HG03432 (cell line): Measurements from ENCODE around the gene HIBADH.
"Not testable (repeated sequence)": the region's sequence is repeated elsewhere in the genome, so short reads cannot be mapped to it uniquely, and the experiment has no call there.

ENCODE experiments used
- ATAC-seq: cut with Tn5 transposase; IDR thresholded peaks from one replicate; pipeline ENCODE4 v1.9.1; 2021; ENCODE audit warnings: mild to moderate bottlenecking, moderate library complexity; ENCODE audit not compliant: unreplicated experiment

HIBADH gene

DNA sequence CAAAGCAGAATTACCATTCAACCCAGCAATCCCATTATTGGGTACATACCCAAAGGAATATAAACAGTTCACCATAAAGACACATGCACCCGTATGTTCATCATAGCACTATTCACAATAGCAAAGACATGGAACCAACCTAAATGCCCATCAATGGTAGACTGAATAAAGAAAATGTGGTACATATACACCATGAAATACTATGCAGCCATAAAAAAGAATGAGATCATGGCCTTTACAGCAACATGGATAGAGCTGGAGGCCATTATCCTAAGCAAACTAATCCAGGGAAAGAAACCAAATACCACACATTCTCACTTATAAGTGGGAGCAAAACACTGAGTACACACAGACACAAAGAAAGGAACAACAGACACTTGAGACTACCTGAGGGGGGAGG lies 23.6 kb downstream of the HIBADH start:
- ATAC-seq = not testable (repeated sequence)

DNA sequence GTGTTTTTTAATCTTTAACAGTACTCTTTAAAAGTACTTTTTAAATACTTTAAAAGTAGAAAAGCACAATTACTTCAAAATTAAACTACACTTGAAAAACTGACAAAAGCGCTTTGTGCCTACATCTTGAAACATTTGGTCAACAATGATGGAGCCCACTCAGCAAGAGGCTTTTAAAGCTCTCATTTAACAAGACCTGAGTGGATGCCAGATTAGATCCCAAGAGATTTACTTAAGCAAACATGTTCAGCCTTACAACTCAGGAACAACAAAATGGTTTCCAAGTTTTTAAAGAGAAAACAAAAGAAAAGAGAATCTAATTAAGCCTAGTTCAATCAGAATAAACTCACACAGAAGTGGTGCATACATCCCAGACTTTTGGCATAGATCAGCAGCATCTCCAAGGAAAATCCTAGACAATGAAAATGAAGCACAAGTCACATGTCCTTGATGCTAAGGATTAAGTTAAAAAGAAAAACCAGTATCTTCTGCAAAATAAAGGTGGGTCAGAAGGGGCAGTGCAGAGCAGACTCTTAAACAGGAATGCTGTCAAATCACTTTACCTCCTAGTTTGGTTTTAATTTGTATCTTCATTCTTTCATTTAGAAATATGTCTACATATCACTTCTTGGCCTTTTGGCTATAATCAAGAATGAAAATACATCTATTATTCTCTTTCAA lies 26.2 kb downstream of the HIBADH start:
- ATAC-seq = no peak

DNA sequence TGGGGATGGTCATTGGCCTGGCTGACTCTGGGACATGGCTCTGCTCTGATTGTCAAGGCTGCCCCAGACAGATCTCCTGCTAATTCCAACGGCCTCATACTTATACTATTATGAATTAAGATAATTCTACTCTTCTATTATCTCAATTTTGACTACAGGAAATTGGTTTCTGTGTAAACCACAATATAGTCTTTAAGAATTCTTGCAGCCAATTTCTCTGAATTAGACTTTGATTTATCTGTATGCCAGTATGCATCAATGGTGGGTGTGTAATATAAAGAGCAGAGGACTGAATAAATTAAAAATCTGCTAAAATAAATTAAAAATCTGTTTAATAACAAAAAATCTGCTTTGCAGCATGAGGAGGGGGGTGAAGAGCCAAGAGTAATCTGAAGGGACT lies 27.0 kb downstream of the HIBADH start:
- no peak for ATAC-seq

DNA sequence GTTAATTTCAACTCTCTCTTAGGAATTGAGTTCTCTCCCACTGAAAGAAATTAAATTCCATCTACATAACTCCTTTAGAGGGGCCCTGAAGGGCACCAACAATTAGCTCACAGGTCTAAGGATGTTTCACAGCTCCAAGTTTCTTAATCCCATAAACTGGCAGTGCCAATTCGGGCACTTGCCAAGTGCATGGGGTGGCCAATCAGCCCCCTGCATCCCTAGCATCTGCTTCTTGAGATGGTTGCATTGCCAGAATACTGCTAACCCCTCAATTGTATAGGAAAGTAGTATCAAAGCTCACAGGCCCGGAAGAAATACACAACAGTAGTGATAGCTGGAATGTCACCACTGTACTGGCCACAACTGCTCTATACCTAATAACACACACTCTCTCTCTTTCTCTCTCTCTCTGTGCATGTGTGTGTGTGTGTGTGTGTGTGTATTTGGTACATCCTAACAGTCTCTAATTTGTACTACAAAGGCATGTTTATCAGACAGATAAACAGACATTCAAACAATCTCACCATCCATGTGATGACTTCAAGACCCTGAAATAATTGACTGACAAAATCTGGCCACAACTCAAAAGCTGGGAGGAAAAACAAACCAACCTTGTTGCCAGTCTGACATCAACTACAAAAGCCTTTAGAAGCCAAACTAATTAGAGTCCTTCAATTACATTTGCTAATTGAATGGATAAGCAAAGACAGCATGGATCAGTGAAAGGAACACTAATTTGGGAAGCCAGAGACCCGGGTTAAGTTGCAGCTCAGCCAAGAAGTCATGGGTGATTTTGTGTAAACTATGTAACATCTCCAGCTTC lies 27.8 kb downstream of the HIBADH start:
- ATAC-seq = no peak

DNA sequence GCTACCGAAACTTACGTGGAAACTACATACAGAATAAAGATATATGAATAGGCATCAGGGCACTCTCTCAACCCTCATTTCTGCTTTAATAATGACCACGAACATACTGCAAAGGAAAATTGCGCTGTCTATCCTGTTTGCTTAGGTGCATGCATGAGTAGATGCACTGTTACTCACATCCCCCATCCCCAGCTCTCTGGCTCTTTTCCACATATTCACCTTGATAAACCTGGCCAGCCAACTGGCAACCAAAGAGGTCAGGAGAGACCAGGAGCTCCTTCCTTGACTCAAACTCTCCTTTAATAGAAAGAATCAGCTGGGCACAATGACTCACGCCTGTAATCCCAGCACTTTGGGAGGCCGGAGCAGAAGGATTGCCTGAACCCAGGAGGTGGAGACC lies 29.6 kb downstream of the HIBADH start:
- no peak for ATAC-seq

DNA sequence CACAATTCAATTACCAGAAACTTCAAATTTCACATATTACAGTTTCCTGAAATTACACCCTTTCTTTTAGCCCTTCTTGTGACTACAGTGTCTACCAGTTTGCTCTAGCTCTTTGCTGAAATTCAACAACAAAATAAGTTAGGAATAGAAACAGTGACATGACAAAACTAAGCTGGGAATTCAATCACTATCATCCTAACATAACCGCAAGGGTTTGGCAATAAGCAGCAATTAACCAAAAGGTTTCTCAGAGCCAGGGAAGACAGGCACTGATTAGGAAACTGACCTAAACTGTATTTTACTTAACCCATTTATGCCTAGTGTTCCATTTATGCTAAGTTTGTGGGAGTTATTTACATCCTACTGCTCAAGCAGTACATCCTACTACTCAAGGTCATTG lies 31.3 kb downstream of the HIBADH start:
- no peak for ATAC-seq

DNA sequence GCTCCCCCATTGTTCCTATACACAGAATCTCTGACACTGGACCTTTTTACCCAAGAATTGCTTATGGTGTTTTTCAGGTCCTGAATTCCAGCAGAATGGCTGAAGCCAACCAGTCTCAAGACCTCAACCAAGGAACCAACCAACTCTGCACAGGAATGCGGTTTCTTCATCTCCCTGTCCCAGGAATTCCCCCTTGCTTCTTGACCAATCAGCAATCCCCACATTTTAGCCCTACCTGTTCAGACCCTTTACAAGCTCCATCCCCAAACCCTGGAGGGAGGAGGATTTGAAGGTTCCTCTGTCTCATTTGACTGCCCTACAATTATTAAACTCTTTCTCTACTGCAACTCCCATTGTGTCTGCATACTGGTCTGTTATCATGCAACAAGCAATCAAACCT lies 35.5 kb downstream of the HIBADH start:
- ATAC-seq = no peak

DNA sequence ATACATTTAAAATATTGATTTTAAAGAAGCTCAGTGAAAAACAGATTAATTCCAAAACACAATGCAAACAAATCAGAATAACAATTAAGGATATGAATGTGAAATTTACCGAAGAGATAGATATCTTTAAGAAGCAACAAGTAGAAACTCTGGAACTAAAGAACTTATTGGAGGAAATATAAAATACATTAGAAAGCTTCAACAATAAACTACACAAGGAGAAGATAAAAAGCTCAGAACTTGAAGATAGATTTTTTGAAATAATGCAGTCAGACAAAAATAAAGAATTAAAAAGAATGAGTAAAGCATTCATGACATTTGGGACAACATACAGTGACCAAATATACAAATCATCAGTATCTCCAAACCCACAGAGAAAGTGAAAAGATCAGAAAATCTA lies 43.2 kb downstream of the HIBADH start:
- ATAC-seq = no peak

DNA sequence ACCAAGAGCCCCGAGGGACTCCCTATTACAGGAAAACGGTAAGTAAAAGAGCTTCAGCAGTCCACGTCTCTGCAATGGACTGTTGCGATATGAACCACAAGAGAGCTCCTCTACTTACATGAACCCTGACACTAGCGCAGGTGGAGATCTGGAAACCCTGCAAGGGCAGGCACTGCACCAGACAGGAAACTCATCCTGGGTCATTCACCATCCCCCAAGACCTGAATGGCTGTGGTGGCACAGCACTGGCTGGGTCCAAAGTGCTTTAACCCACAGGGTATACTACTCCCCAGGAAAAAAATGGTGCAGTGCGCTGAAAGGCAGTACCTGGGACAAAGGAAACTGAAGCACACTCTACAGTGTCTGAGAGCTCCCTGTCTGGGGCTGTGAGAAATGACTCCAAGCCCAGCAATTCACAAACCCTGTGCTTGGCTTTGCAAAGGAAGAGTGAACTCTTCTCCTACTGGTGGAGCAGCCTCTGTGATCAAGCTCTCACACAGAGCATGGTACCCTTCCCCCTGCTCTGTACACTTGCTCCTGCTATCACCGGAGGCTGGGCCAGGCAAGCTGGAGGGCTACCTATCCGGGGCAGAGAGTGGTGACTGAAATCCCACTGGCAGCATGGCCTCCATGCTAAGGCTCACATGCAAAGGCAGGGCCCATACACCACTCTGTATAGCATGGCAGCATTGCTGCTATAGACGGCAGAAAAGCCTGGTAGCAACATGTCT lies 44.9 kb downstream of the HIBADH start:
- no peak for ATAC-seq

DNA sequence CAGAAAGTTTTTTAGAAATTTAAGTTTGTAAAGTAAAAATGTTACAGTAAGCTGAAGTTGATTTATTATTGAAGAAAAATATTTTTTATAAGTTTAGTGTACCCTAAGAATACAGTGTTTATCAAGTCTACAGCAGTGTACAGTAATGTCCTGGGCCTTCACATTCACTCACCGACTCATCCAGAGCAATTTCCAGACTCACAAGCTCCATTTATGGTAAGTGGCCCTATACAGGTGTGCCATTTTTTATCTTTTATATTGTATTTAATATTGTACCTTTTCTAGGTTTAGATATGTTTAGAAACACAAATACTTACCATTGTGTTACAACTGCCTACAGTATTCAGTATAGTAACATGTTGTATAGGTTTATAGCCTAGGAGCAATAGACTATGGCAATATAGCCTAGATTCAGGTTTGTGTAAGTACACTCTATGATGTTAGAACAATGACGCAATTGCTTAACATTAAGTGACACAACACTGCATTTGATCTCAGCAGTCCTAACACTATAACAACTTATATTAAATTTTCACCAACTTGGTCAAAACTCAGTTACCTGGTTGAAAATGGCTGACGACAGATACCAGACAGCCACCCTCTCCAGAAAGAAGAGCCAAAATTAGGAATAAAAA lies 45.7 kb downstream of the HIBADH start:
- no peak for ATAC-seq

DNA sequence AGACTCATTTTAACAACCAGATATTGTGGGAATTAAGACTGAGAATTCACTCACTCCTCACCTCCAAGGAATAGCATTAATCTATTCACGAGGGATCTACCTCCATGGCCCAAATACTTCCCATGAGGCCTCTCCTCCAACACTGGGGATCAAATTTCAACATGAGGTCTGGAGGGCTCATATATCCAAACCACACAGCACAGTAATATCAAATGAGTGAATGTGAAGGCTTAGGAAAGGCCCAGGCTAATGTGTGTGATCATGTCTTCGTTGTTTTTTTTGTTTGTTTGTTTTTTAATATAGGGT lies 46.5 kb downstream of the HIBADH start:
- ATAC-seq = no peak

DNA sequence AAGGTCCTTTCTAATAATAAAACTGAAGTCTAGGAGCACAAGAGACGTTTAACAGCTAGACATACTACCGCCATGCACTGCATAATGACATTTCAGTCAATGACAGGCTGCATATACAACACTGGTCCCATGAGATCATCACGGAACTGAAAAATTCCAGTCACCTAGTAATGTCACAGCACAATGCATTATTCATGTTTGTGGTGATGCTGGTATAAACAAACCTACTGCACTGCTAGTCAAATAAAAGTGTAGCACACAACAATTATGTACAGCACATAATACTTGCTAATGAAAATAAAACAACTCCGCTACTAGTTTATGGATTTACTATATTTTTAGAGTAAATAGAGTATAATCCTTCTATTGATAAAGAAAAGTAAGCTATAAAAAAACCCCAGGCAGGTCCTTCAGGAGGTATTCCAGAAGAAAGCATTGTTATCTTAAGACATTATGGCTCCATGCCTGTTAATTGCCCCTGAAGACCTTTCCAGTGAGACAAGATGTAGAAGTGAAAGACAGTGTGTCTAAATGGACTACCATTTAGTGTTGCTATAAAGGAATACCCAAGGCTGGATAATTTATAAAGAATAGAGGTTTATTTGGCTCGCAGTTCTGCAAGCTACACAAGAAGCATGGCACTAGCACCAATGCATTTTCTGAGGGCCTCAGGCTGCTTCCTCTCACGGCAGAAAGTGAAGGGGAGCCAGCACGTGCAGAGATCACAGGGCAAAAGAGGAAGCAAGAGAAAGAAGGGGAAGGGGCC lies 47.1 kb downstream of the HIBADH start:
- ATAC-seq = no peak

DNA sequence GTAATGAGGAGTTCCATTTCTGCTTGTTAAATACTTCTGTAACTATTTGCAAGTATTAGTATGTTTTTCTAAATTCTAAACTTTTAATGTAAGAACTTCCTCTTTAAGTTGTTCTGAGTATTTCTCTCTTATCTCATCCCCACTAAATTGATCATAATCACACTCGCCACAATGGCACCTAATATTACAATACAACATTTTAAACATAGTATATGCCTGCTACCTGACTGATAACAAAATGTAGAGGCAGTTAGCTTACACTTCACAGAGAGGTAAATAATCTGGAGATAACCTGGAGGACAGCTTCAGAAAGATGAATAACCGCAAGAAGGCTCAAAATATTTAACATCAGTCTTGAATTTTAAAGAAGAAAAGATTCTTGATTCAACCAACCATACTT lies 48.6 kb downstream of the HIBADH start:
- ATAC-seq = no peak

DNA sequence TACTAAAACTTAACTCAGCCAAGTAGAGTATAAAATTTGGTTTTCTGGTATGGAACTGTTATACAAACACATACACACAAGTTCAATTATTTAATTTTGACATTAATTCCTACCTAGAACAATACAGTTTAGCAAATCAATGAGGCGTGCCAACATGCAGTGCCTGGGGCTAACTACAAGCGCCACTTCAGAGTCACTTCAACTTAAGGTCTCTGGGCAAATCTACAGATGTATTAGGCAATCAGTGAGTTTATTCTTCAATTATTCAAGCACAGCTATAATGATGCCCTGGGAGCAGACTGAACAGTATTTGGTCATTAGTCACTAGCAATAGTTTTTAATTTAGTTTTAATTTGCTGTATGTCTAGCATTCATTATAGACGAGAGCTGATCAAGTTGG lies 51.6 kb downstream of the HIBADH start:
- ATAC-seq = no peak

DNA sequence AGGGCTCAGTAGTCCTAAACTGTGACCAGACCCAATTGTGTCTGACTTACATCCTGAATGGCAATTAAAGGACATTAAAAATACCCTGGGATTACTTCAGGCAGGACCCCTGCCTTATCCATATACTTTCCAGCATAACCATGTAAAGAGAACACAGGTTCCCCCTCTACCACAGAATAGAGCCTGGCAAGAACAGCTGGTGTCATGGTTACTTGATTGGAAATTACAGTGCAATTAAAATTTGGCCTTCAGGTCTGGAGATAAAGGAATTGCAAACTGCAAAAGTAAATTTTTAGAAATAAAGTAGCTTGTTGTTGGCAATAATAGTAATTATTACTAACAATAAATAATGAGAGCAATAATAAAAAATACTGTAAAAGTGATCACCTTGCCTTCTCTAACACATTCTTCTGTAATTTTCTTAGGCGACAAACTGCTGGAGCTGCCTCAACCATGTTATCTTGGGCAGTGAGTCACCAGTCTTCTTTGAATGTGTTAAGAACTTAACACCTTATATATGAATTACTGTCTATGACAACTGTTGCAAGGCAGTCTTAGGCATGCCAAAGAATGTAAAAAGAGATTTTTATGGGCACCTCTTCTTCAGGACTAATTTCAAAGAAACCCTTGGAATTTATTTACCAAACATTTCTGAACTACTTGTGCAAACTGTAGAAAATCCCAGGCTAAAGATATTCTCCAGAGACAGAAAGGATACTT lies 53.7 kb downstream of the HIBADH start:
- no peak for ATAC-seq

DNA sequence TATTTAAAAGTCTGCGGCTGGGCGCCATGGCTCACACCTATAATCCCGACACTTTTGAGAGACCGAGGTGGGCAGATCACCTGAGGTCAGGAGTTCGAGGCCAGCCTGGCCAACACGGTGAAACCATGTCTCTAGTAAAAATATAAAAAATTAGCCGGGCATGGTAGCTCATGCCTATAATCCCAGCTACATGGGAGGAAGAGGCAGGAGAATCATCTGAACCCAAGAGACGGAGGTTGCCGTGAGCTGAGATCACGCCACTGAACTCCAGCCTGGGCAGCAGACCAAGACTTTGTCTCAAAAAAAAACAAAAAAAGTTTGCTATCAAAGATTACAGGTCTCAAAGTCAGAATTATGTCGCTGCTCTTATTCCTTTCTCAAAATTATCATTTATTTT lies 55.5 kb downstream of the HIBADH start:
- no peak for ATAC-seq

DNA sequence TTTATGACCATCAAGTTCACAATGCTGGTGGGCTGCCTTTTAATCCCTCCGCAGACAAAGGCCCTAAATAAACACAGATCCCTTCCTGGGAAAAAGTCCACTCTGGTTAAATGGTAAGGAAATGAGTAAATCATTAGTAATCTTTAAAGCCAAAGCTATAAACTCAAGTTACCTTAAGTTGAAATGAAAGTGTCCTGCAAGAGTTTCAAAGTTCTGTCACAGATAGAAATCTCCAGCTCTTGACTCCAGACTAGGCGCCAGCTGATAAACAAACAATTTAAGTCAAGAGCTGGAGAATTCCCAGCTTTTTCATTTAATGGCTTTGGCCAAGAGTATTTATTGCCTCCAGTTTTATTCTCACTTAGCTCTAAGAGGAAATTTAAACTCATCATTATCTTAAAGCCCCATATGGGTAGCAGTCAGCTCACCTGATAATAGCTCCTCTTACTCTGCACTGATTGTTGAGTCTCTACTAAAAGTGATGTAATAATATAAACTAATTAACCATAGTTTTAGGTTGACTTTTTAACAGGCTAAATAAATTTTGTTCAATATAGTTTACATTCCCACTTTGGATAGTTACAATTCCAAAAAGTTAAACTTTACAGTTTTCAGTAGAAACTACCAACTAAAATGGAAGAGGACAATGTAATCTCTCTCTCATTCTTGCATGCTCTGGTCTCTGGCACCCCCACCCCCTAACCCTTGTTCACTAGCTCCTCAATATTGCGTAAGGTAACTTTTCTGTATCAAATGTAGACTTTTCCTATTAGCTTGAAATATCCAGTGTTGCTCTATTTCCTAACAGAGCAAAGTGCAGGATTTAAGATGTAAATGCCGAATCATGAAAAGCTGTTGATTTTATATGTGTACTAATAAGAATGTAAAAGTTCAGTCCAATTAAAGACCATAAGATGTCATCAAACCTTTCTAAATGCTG lies 56.1 kb downstream of the HIBADH start:
- no peak for ATAC-seq

DNA sequence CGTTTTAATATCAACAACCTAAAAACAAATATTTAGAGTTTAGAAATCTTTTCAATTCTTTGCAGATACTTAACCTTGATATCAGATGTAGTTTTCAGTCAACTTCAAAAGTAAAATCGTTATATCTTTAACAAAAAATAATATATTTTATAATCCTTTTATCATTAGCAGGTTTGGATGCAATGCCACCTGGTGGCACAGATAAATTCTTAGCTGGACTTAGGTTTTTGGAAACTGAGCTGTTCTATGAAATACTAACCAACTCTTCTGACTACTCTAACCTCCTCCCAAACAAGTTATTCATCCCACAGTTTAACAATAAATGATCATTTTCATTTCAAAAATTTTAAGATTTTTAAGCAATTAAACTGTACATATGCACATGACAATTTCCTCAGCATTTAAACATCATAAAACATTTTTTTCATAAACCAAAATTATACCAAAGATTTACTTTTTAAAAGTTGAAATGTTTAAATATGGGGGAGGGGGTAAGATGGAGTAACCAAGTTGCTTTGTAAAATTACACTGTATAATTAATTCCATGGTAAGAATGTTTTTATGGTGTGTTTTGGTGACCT lies 56.9 kb downstream of the HIBADH start:
- ATAC-seq = no peak

DNA sequence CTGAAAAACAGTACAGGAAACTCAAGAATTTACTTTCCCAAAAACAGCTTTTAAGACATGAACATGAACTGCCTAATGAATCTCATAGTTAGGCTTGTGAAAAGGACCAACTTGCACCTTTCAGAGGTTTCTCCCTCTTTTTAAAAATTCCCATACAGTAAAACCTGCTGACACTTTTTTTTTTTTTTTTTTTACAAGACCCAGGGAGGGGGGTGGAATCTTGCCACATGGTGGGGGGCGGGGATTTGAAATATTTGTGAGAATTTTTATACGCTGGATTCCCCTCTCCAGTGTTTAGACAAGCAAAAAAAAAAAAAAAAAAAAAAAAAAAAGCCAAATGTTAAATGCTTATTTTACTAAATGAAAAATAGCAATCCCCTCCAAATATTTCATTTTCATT lies 57.4 kb downstream of the HIBADH start:
- no peak for ATAC-seq
